Chondrocyte (in vitro differentiated cells): Measurements from ENCODE around the gene MFSD2A. TPM values are rescaled to one million over a fixed set of nuclear protein-coding genes. Genes with fewer than 3 reads are reported as not detected.

Experiments
- DNase-seq: peaks from one replicate; pipeline ENCODE4 v3.0.0; 2021; ENCODE audit warnings: mixed read lengths, low spot score
- H3K27ac Mint-ChIP-seq: one replicate; pipeline ENCODE4 v1.8.0; 2021; ENCODE audit warnings: mild to moderate bottlenecking, moderate library complexity, mixed read lengths; ENCODE audit not compliant: unreplicated experiment
- H3K27me3 Mint-ChIP-seq: 2 replicates; pipeline ENCODE4 v1.8.0; 2021; ENCODE audit warnings: low read depth, mixed read lengths
- H3K36me3 Mint-ChIP-seq: 2 replicates; pipeline ENCODE4 v1.8.0; 2021; ENCODE audit warnings: low read depth, mixed read lengths
- H3K4me1 Mint-ChIP-seq: 2 replicates; pipeline ENCODE4 v1.8.0; 2021; ENCODE audit warnings: low read depth, mild to moderate bottlenecking, mixed read lengths
- H3K4me3 Mint-ChIP-seq: one replicate; pipeline ENCODE4 v1.8.0; 2021; ENCODE audit warnings: mild to moderate bottlenecking, moderate library complexity, mixed read lengths; ENCODE audit not compliant: unreplicated experiment
- H3K9me3 Mint-ChIP-seq: 2 replicates; pipeline ENCODE4 v1.8.0; 2021; ENCODE audit warnings: low read depth, mixed read lengths
- total RNA-seq: library from RNA; stranded (reverse); gene quantifications from 3 replicates; pipeline ENCODE4 v1.2.1, GENCODE V29; 2021
- TF ChIP-seq, protein P1 (sequence below): fragments of 200-600 bp; sonication (generic); IDR thresholded peaks from 2 replicates; pipeline ENCODE4 v1.5.0; 2021; ENCODE audit warnings: antibody characterized with exemption, mild to moderate bottlenecking, moderate library complexity

MFSD2A gene
- total RNA-seq, 1 donor from 2014 or later: 1.4 TPM

DNA sequence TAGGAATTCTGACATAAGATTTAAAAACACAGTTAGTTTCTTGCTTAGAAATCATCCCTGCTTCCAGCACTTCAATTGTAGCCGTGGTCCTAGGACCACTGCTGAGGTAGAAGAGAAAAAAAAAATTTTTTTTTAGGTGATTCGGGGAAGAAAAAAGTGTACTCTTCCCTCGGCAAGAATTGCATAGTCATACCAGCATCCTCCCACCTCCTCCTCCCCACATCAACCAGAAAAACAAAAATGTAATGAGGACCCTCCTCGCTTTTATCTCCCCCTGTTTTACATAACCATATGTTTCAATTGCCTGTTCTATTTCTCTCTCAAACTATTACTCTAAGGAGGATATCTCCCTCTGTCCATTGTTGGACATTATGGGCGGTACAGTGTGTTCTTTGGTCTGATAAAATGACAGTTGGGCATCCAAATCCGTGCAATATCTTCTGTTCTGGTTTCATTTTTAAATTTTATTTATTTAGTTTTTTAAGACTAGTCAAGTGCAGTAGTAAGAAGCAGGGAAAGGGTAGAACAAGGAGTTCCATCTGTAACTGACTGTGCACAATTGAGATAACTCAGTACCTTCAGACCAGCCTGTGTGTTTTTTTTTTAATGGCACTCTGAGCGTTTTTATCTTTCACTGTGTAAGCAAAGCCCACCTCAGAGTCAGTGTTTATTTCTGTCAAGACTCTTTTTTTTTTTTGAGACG lies 10.4 kb upstream of the MFSD2A start:
- Mint-ChIP-seq H3K27me3 (peaks cover 9% of the 10 kb centered on the region), H3K9me3 (no peaks in the 10 kb centered on the region), H3K27ac (no peak overlapping the region), H3K4me3 (no peak overlapping the region), H3K36me3 (no peaks in the 10 kb centered on the region), H3K4me1 (no peaks in the 10 kb centered on the region)
- no peak for DNase-seq
- TF ChIP-seq, protein P1, sequence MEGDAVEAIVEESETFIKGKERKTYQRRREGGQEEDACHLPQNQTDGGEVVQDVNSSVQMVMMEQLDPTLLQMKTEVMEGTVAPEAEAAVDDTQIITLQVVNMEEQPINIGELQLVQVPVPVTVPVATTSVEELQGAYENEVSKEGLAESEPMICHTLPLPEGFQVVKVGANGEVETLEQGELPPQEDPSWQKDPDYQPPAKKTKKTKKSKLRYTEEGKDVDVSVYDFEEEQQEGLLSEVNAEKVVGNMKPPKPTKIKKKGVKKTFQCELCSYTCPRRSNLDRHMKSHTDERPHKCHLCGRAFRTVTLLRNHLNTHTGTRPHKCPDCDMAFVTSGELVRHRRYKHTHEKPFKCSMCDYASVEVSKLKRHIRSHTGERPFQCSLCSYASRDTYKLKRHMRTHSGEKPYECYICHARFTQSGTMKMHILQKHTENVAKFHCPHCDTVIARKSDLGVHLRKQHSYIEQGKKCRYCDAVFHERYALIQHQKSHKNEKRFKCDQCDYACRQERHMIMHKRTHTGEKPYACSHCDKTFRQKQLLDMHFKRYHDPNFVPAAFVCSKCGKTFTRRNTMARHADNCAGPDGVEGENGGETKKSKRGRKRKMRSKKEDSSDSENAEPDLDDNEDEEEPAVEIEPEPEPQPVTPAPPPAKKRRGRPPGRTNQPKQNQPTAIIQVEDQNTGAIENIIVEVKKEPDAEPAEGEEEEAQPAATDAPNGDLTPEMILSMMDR: no peak

DNA sequence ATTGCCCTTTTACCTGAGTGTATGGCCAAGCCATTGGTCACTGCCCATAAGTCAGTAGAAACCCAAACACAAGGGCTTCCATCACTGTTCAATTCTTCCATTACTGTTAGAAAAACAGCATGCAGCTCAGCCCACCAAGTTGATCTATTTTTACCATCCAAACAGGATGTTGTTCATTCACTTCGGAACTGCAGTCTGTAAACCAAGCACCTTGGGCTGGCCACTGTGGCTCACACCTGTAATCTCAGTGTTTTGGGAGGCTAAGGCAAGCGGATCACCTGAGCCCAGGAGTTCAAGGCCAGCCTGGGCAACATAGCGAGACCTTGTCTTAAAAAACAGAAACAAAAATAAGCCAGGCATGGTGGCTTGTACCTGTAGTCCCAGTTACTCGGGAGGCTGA lies 8.7 kb upstream of the MFSD2A start:
- peaks cover 9% of the 10 kb centered on the region for H3K27me3 Mint-ChIP-seq
- DNase-seq: no peak
- H3K9me3 Mint-ChIP-seq: no peaks in the 10 kb centered on the region
- H3K27ac Mint-ChIP-seq: no peak overlapping the region
- TF ChIP-seq, protein P1: no peak
- no peak overlapping the region for H3K4me3 Mint-ChIP-seq
- no peaks in the 10 kb centered on the region for H3K4me1 Mint-ChIP-seq
- no peaks in the 10 kb centered on the region for H3K36me3 Mint-ChIP-seq

DNA sequence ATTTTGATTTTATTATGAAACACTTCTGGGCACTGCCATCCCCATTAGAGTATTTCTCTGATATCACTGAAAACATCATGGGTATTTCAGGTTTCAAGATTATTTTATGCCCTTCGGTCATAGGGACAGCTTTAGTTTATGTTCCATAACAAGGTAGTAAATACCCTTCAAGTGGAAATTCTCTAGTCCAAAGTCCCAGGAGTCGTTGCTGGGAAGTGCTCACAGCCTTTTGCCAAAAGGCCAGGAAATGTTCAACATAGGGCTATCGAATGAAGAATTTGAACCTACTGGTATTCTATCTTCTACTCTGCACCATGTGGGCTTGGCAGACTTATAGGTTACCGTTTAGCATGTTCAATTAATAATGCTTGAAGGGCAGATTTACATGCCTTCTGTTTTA lies 7.7 kb upstream of the MFSD2A start:
- Mint-ChIP-seq H3K36me3 (no peaks in the 10 kb centered on the region), H3K27me3 (peaks cover 7% of the 10 kb centered on the region), H3K4me3 (no peak overlapping the region), H3K27ac (no peak overlapping the region), H3K4me1 (no peaks in the 10 kb centered on the region), H3K9me3 (no peaks in the 10 kb centered on the region)
- TF ChIP-seq, protein P1: no peak
- DNase-seq: no peak

DNA sequence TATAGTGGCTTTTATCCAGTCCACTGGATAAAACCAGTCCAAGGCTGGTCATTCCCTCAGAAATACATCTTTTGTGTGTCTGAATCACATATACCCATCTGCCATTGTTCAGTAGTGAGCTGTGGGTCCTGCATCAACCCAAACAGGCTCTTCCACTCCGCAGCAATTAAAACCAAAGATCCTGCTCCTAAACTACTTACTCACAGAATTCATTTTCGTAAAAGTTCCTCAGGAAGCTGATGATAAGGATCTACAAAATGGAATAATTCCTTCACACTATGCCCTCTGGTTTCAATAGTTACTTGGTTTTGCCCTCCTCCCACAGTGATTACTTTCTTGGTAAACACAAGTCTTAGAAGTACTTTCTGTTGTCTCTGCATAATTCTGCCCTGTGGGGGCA lies 5.1 kb upstream of the MFSD2A start:
- no peak for DNase-seq
- TF ChIP-seq, protein P1: no peak
- H3K4me1 Mint-ChIP-seq: peaks cover 10% of the 10 kb centered on the region
- no peak overlapping the region for H3K27ac Mint-ChIP-seq
- peaks cover 3% of the 10 kb centered on the region for H3K27me3 Mint-ChIP-seq
- H3K9me3 Mint-ChIP-seq: no peaks in the 10 kb centered on the region
- H3K36me3 Mint-ChIP-seq: no peaks in the 10 kb centered on the region
- no peak overlapping the region for H3K4me3 Mint-ChIP-seq

DNA sequence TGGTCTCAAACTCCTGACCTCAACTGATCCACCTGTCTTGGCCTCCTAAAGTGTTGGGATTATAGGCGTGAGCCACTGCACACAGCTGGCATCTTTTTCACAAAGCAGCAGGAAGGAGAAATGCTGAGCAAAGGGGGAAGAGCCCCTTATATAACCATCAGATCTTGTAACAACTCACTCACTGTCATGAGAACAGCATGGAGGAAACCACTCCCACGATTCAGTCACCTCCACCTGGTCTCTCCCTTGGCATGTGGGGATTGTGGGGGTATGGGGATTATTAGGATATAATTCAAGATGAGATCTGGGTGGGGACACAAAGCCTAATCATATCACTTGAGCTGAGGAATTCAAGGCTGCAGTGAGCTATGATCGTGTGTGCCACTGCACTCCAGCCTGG lies 3.0 kb upstream of the MFSD2A start:
- Mint-ChIP-seq H3K9me3 (no peaks in the 10 kb centered on the region), H3K27ac (no peak overlapping the region), H3K27me3 (peaks cover 3% of the 10 kb centered on the region), H3K4me3 (no peak overlapping the region), H3K4me1 (peaks cover 23% of the 10 kb centered on the region), H3K36me3 (no peaks in the 10 kb centered on the region)
- no peak for DNase-seq
- TF ChIP-seq, protein P1: no peak
